ENCODE measurements around the gene GALK2.
"Not testable (repeated sequence)": the region's sequence is repeated elsewhere in the genome, so short reads cannot be mapped to it uniquely, and the experiment has no call there.

The GALK2 gene

GRCh38 chr15:49287481-49287880 is 117.4 kb downstream of the GALK2 start:
- DNase-seq: no peak

GRCh38 chr15:49288391-49288790 is 118.3 kb downstream of the GALK2 start:
- no peak for DNase-seq

- no peak for DNase-seq
Observed at GRCh38 chr15:49290191-49290590, 120.1 kb downstream of the GALK2 start.

- DNase-seq: no peak
Observed at GRCh38 chr15:49293941-49294340, 123.9 kb downstream of the GALK2 start.

GRCh38 chr15:49296258-49296657 is 126.2 kb downstream of the GALK2 start:
- no peak for DNase-seq

GRCh38 chr15:49297584-49297983 is 127.5 kb downstream of the GALK2 start:
- DNase-seq: no peak

- no peak for DNase-seq
Observed at GRCh38 chr15:49300856-49301255, 130.8 kb downstream of the GALK2 start.

GRCh38 chr15:49301562-49301961 is 131.5 kb downstream of the GALK2 start:
- DNase-seq: no peak

- no peak for DNase-seq
Observed at GRCh38 chr15:49303003-49303402, 133.0 kb downstream of the GALK2 start.

GRCh38 chr15:49306551-49306950 is 136.5 kb downstream of the GALK2 start:
- no peak for DNase-seq

- DNase-seq: no peak
Observed at GRCh38 chr15:49308686-49309085, 138.6 kb downstream of the GALK2 start.

GRCh38 chr15:49309889-49310288 is 139.8 kb downstream of the GALK2 start:
- DNase-seq: no peak

- no peak for DNase-seq
Observed at GRCh38 chr15:49313650-49314049, 143.6 kb downstream of the GALK2 start.

- DNase-seq: no peak
Observed at GRCh38 chr15:49314716-49315115, 144.7 kb downstream of the GALK2 start.

GRCh38 chr15:49315391-49315823 is 145.4 kb downstream of the GALK2 start:
- DNase-seq: no peak

- DNase-seq: no peak
Observed at GRCh38 chr15:49320351-49320750, 150.3 kb downstream of the GALK2 start.

- DNase-seq: no peak
Observed at GRCh38 chr15:49323207-49323606, 153.2 kb downstream of the GALK2 start.

GRCh38 chr15:49327927-49328326 is 157.9 kb downstream of the GALK2 start:
- no peak for DNase-seq

- DNase-seq: no peak
Observed at GRCh38 chr15:49328941-49329340, 158.9 kb downstream of the GALK2 start.

GRCh38 chr15:49330166-49330565 is 160.1 kb downstream of the GALK2 start:
- DNase-seq: no peak

GRCh38 chr15:49331442-49331841 is 161.4 kb downstream of the GALK2 start:
- no peak for DNase-seq

GRCh38 chr15:49331951-49332350 is 161.9 kb downstream of the GALK2 start:
- no peak for DNase-seq

- no peak for DNase-seq
Observed at GRCh38 chr15:49339656-49340055, 169.6 kb downstream of the GALK2 start.

GRCh38 chr15:49343546-49343945 is 173.5 kb downstream of the GALK2 start:
- no peak for DNase-seq

- not testable (repeated sequence) for DNase-seq
Observed at GRCh38 chr15:49354439-49354838, 184.4 kb downstream of the GALK2 start.

- DNase-seq: no peak
Observed at GRCh38 chr15:49361370-49361769, 191.3 kb downstream of the GALK2 start.
